ENCODE measurements around the gene RNF212. TPM values are rescaled to one million over a fixed set of nuclear protein-coding genes. Genes with fewer than 3 reads are reported as not detected.

RNF212 gene
- total RNA-seq, 1 experiment from 2014 or later: not detected

GRCh38 chr4:1084796-1085403 is 28.5 kb downstream of the RNF212 start:
- Histone ChIP-seq H3K36me3 (ENCODE audit: control insufficient read depth, insufficient read depth, low read length) (no peaks in the 10 kb centered on the region), H3K9me3 (peaks cover 10% of the 10 kb centered on the region), H3K4me3 (ENCODE audit: low read depth, low read length) (no peak overlapping the region), H3K27me3 (replicated peaks; ENCODE audit: control insufficient read depth, insufficient read depth, low read length) (no peaks in the 10 kb centered on the region), H3K4me1 (no peaks in the 10 kb centered on the region)
- Mint-ChIP-seq H3K4me3 (ENCODE audit: unreplicated experiment) (no peak overlapping the region), H3K9me3 (ENCODE audit: unreplicated experiment) (peaks cover 11% of the 10 kb centered on the region), H3K36me3 (ENCODE audit: insufficient read depth, unreplicated experiment) (peaks cover 6% of the 10 kb centered on the region), H3K4me1 (ENCODE audit: low read depth, unreplicated experiment) (peaks cover 13% of the 10 kb centered on the region), H3K27me3 (ENCODE audit: insufficient read depth, unreplicated experiment) (peaks cover 12% of the 10 kb centered on the region), H3K27ac (ENCODE audit: unreplicated experiment) (no peak overlapping the region)
- intact Hi-C loops (cut with micrococcal nuclease; ENCODE audit: unreplicated experiment): no loop called here
- ChIA-PET CTCF (no interaction called here), POLR2A (no interaction called here)
- no TSS peak for BruUV-seq (replicated peaks)
- TF ChIP-seq CTCF (IDR thresholded peaks at IDR 0.05; ENCODE audit: insufficient read depth in 1 of 2, low read depth in 1 of 2, low read length in 1 of 2, severe bottlenecking in 1 of 2, unreplicated experiment in 1 of 2): no peak
- no peak for DNase-seq

- H3K4me1 Mint-ChIP-seq (ENCODE audit: low read depth, unreplicated experiment): peaks cover 13% of the 10 kb centered on the region
- H3K9me3 Mint-ChIP-seq (ENCODE audit: unreplicated experiment): peaks cover 11% of the 10 kb centered on the region
- CTCF ChIA-PET: interaction anchor here (0.7 kb wide), 1 partner anchor 410 kb away, joined by 3 read pairs; the partner anchor contains the start of gene MYL5
- peaks cover 15% of the 10 kb centered on the region for H3K27me3 Mint-ChIP-seq (ENCODE audit: insufficient read depth, unreplicated experiment)
- peaks cover 4% of the 10 kb centered on the region for H3K36me3 Mint-ChIP-seq (ENCODE audit: insufficient read depth, unreplicated experiment)
- no peaks in the 10 kb centered on the region for H3K36me3 ChIP-seq (ENCODE audit: control insufficient read depth, insufficient read depth, low read length)
- no peak for DNase-seq
- POLR2A ChIA-PET: no interaction called here
- no peak for TF ChIP-seq CTCF (IDR thresholded peaks at IDR 0.05; ENCODE audit: insufficient read depth in 1 of 2, low read depth in 1 of 2, low read length in 1 of 2, severe bottlenecking in 1 of 2, unreplicated experiment in 1 of 2)
- H3K27ac Mint-ChIP-seq (ENCODE audit: unreplicated experiment): no peak overlapping the region
- no peak overlapping the region for H3K4me3 ChIP-seq (ENCODE audit: low read depth, low read length)
- peaks cover 10% of the 10 kb centered on the region for H3K9me3 ChIP-seq
- no TSS peak for BruUV-seq (replicated peaks)
- no peaks in the 10 kb centered on the region for H3K4me1 ChIP-seq
- intact Hi-C loops (cut with micrococcal nuclease; ENCODE audit: unreplicated experiment): no loop called here
- no peaks in the 10 kb centered on the region for H3K27me3 ChIP-seq (replicated peaks; ENCODE audit: control insufficient read depth, insufficient read depth, low read length)
- no peak overlapping the region for H3K4me3 Mint-ChIP-seq (ENCODE audit: unreplicated experiment)
Observed at GRCh38 chr4:1084394-1084793, 29.0 kb downstream of the RNF212 start.

- BruUV-seq (replicated peaks): no TSS peak
- ChIA-PET CTCF (no interaction called here), POLR2A (no interaction called here)
- Histone ChIP-seq H3K27me3 (replicated peaks; ENCODE audit: control insufficient read depth, insufficient read depth, low read length) (no peaks in the 10 kb centered on the region), H3K9me3 (no peaks in the 10 kb centered on the region; the same call in 1 of the 2 replicates), H3K36me3 (ENCODE audit: control insufficient read depth, insufficient read depth, low read length) (no peaks in the 10 kb centered on the region), H3K4me3 (ENCODE audit: low read depth, low read length) (no peak overlapping the region), H3K4me1 (no peaks in the 10 kb centered on the region)
- Mint-ChIP-seq H3K4me1 (ENCODE audit: low read depth, unreplicated experiment) (peaks cover 6% of the 10 kb centered on the region), H3K9me3 (ENCODE audit: unreplicated experiment) (peaks cover under 1% of the 10 kb centered on the region), H3K27me3 (ENCODE audit: insufficient read depth, unreplicated experiment) (peaks cover 15% of the 10 kb centered on the region), H3K4me3 (ENCODE audit: unreplicated experiment) (no peak overlapping the region), H3K27ac (ENCODE audit: unreplicated experiment) (no peak overlapping the region), H3K36me3 (ENCODE audit: insufficient read depth, unreplicated experiment) (no peaks in the 10 kb centered on the region)
- no peak for DNase-seq
- TF ChIP-seq CTCF (IDR thresholded peaks at IDR 0.05; ENCODE audit: insufficient read depth in 1 of 2, low read depth in 1 of 2, low read length in 1 of 2, severe bottlenecking in 1 of 2, unreplicated experiment in 1 of 2): no peak
- intact Hi-C loops (cut with micrococcal nuclease; ENCODE audit: unreplicated experiment): no loop called here
Observed at GRCh38 chr4:1082215-1083182, 30.9 kb downstream of the RNF212 start.
